Gastrocnemius medialis (tissue), 4 donors: ENCODE results near the gene STKLD1.

ENCODE experiments used
- CTCF ChIP-seq, 5 experiments: fragments of 450-650 bp in 3 of 5; fragments of 200-600 bp in 2 of 5; sonication (generic) in 2 of 5; IDR thresholded peaks in 4 of 5; conservative IDR thresholded peaks in 1 of 5; 1 replicate in 4 of 5; 2 replicates in 1 of 5; pipeline ENCODE4 v1.5.1; 2016 to 2019; ENCODE audit warnings: antibody characterized with exemption in 5 of 5, mild to moderate bottlenecking in 3 of 5, moderate library complexity in 3 of 5
- POLR2A ChIP-seq, 2 donors: fragments of 450-650 bp; IDR thresholded peaks; one replicate each; pipeline ENCODE4 v1.6.1; 2017; ENCODE audit warnings: antibody characterized with exemption in 2 of 2, mild to moderate bottlenecking in 2 of 2, moderate library complexity in 2 of 2

- TF ChIP-seq CTCF (IDR thresholded peaks at IDR 0.05 in 4 of 5, conservative IDR thresholded peaks at IDR 0.05 in 1 of 5), result no peak
- TF ChIP-seq POLR2A (IDR thresholded peaks at IDR 0.05), result no peak
These were observed 21.4 kb upstream of the STKLD1 start for GRCh38 chr9:133354766-133355165.
